ENCODE results near the gene MYO5B. TPM values are rescaled to one million over a fixed set of nuclear protein-coding genes. Genes with fewer than 3 reads are reported as not detected.

The MYO5B gene
- total and polyA plus RNA-seq, 9 of the 15 experiments (the other 6 are each of a cell fraction or from before 2014, with no cell fraction given), result 0.07 to 0.42 (median 0.28) TPM

- Histone ChIP-seq H3K4me2 (ENCODE audit: insufficient read depth, low read length) (no peak overlapping the region), H3K27ac (ENCODE audit: extremely low read depth, low read depth, low read length) (no peak overlapping the region), H3K9me1 (ENCODE audit: control insufficient read depth, insufficient read depth, low read length) (no peaks in the 10 kb centered on the region), H3K9me3 (replicated peaks; ENCODE audit: control insufficient read depth, insufficient read depth, low read depth, low read length) (no peaks in the 10 kb centered on the region), H3K36me3 (ENCODE audit: control insufficient read depth, insufficient read depth, low read length) (no peaks in the 10 kb centered on the region), H2AFZ (ENCODE audit: low read depth, low read length) (no peak overlapping the region), H3K79me2 (ENCODE audit: control insufficient read depth, insufficient read depth, low read length) (no peaks in the 10 kb centered on the region), H3K9ac (ENCODE audit: insufficient read depth in 1 of 2, low read depth in 2 of 2, low read length in 2 of 2) (no peak overlapping the region), H4K20me1 (replicated peaks; ENCODE audit: control insufficient read depth, insufficient read depth, low read length) (no peaks in the 10 kb centered on the region), H3K4me3 (no peak overlapping the region), H3K4me1 (replicated peaks in 1 of 2; ENCODE audit: control insufficient read depth in 2 of 2, insufficient read depth in 2 of 2, low read length in 2 of 2) (no peaks in the 10 kb centered on the region), H3K27me3 (ENCODE audit: control insufficient read depth in 2 of 2, insufficient read depth in 2 of 2, low read length in 2 of 2) (peaks cover 0 to 7% of the 10 kb centered on the region in 2 experiments; a peak in 3 of 5 replicates)
- FAIRE-seq (no peak), ATAC-seq (no peak), DNase-seq (ENCODE audit: extremely low read depth in 1 of 4, low spot score in 3 of 4) (no peak)
- CTCF ChIA-PET (ENCODE audit: low intra/inter-chr PET ratio), result no interaction called here
- no peak for TF ChIP-seq NFIC (IDR thresholded peaks at IDR 0.05)
- peak; percentile 55; the same call in 1 of the 2 replicates for TF ChIP-seq RAD51 (IDR thresholded peaks at IDR 0.05; ENCODE audit: borderline replicate concordance, low read depth)
- peak; percentile 29; the same call in 1 of the 2 replicates for TF ChIP-seq CBFA2T2 (conservative IDR thresholded peaks at IDR 0.05)
- peak; percentile 74 for TF ChIP-seq TFE3 (CRISPR knock-in tag; IDR thresholded peaks at IDR 0.05)
- TF ChIP-seq RBBP5 (IDR thresholded peaks at IDR 0.05; ENCODE audit: borderline replicate concordance, insufficient read depth, low read length, poor library complexity, severe bottlenecking), result no peak
- no peak for TF ChIP-seq TRIM28 (IDR thresholded peaks at IDR 0.05)
- TF ChIP-seq ZBED1 (IDR thresholded peaks at IDR 0.05), result no peak
- POLR2A ChIA-PET, result no interaction called here
- 2% methylated on average over 4 of the region's 4 CpGs for WGBS (ENCODE audit: insufficient coverage, low coverage, missing lambda C conversion rate)
- no TSS peak for BruUV-seq (replicated peaks)
- in situ Hi-C loops (cut with MboI), result no loop called here
- intact Hi-C loops (cut with micrococcal nuclease), result no loop called here
Measured at GRCh38 chr18:50004013-50004412, 190.9 kb downstream of the MYO5B start.
